ENCODE data around the gene TMPRSS12.

TMPRSS12 gene

GRCh38 chr12:50934981-50935807 is 92.5 kb downstream of the TMPRSS12 start:
- Histone ChIP-seq H3K27ac (ENCODE audit: low read length) (peak overlapping the region; percentile 26), H3K4me1 (ENCODE audit: control insufficient read depth, insufficient read depth, low read length) (no peaks in the 10 kb centered on the region), H3K9ac (ENCODE audit: low read length in 2 of 2) (no peak overlapping the region), H3K27me3 (ENCODE audit: control insufficient read depth in 1 of 2, insufficient read depth in 2 of 2, low read length in 2 of 2) (no peaks in the 10 kb centered on the region), H3K36me3 (ENCODE audit: control insufficient read depth in 2 of 2, insufficient read depth in 2 of 2, low read length in 2 of 2) (peaks cover 3 to 10% of the 10 kb centered on the region in 2 donors), H3K4me3 (ENCODE audit: low read length in 2 of 2) (no peak overlapping the region), H3K9me3 (ENCODE audit: control insufficient read depth in 2 of 2, low read length in 2 of 2) (peaks cover 0 to 3% of the 10 kb centered on the region in 2 donors)

GRCh38 chr12:50936821-50937530 is 94.2 kb downstream of the TMPRSS12 start:
- H3K9me3 ChIP-seq (ENCODE audit: control insufficient read depth in 2 of 2, low read length in 2 of 2), result peaks cover 0 to 3% of the 10 kb centered on the region in 2 donors
- H3K27me3 ChIP-seq (ENCODE audit: control insufficient read depth in 1 of 2, insufficient read depth in 2 of 2, low read length in 2 of 2), result no peaks in the 10 kb centered on the region
- no peak overlapping the region for H3K27ac ChIP-seq (ENCODE audit: low read length)
- peaks cover 0 to 8% of the 10 kb centered on the region in 2 donors for H3K36me3 ChIP-seq (ENCODE audit: control insufficient read depth in 2 of 2, insufficient read depth in 2 of 2, low read length in 2 of 2)
- H3K9ac ChIP-seq (ENCODE audit: low read length in 2 of 2), result no peak overlapping the region
- H3K4me1 ChIP-seq (ENCODE audit: control insufficient read depth, insufficient read depth, low read length), result no peaks in the 10 kb centered on the region
- no peak overlapping the region for H3K4me3 ChIP-seq (ENCODE audit: low read length in 2 of 2)
